HG03521 (cell line): ENCODE results near the gene EIF3D.
A peak's percentile ranks its signal among the peaks of the same experiment; 100 is the strongest.

ENCODE experiments used
- ATAC-seq: cut with Tn5 transposase; IDR thresholded peaks from one replicate; pipeline ENCODE4 v1.9.1; 2021; ENCODE audit warnings: mild to moderate bottlenecking, moderate library complexity; ENCODE audit not compliant: unreplicated experiment

EIF3D gene, protein sequence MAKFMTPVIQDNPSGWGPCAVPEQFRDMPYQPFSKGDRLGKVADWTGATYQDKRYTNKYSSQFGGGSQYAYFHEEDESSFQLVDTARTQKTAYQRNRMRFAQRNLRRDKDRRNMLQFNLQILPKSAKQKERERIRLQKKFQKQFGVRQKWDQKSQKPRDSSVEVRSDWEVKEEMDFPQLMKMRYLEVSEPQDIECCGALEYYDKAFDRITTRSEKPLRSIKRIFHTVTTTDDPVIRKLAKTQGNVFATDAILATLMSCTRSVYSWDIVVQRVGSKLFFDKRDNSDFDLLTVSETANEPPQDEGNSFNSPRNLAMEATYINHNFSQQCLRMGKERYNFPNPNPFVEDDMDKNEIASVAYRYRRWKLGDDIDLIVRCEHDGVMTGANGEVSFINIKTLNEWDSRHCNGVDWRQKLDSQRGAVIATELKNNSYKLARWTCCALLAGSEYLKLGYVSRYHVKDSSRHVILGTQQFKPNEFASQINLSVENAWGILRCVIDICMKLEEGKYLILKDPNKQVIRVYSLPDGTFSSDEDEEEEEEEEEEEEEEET

GRCh38 chr22:36528795-36529751 lies at the start of gene EIF3D:
TSS of gene EIF3D (minus strand) at chr22:36529166. CDS start at chr22:36526121, 3,045 bp downstream.
- ATAC-seq: peak; percentile 94

- ATAC-seq: no peak
Observed at GRCh38 chr22:36578619-36579018, 49.7 kb upstream of the EIF3D start.

GRCh38 chr22:36577019-36577418 lies 48.1 kb upstream of the EIF3D start:
- no peak for ATAC-seq

- ATAC-seq: no peak
Observed at GRCh38 chr22:36574728-36575127, 45.8 kb upstream of the EIF3D start.

GRCh38 chr22:36573815-36574363 lies 44.9 kb upstream of the EIF3D start:
- no peak for ATAC-seq

GRCh38 chr22:36571991-36572390 lies 43.0 kb upstream of the EIF3D start:
- ATAC-seq: no peak

DNA sequence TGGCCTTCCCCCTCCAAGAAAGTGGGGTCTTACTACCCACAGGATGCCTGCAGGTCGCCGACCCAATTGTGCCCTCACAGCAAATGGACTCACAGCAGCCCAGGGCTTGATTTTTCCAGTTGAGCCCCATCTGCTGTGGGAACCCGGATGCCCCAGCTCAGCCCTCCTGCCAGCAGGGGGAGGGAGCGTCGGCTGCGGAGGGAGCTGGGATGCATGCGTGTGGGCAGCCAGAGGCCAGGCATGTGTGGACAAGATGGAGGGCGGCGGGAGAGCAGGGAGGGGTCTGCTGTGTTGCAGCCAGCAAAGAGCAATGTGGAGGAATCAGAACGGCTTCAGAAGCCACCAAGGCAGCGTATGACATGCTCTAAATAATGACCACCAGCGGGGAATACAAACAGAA lies 41.0 kb upstream of the EIF3D start:
- no peak for ATAC-seq

GRCh38 chr22:36568846-36569245 lies 39.9 kb upstream of the EIF3D start:
- ATAC-seq: no peak

DNA sequence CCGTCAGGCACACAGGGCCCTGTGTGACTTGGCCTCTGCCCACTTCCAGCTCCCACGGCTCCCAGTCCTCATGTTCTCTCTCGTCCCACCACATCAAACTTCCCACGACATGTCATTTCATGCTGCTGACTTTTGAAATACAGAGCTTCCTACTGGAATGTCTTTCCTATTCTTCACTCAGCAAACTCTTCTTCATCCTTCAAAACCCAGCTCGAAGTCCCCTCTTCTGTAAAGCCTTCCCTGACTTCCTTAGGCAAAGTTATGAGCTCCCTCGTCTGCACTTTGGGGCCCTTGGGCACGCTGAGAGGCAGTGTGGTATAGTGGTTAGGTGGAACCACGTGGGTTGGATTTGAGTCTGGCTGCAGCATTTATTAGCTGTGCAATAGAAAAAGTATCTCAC lies 37.8 kb upstream of the EIF3D start:
- ATAC-seq: no peak

DNA sequence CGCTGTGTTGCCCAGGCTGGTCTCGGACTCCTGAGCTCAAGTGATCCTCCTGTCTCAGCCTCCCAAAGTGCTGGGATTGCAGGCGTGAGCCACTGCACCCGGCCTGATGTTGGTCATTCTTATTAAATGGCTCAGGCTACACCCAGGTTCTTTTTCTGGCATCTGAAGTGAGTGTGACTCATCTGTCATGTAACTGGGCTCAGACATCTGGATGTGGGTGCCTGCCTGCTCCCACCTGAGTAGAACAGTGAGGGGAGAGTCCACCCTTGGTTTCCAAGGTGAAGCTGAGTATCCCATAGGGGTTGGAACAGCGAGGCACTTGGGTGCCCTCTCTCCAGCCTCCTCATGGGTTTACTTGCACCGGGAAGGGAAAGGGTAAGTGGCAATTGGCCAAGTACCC lies 36.7 kb upstream of the EIF3D start:
- ATAC-seq: no peak

DNA sequence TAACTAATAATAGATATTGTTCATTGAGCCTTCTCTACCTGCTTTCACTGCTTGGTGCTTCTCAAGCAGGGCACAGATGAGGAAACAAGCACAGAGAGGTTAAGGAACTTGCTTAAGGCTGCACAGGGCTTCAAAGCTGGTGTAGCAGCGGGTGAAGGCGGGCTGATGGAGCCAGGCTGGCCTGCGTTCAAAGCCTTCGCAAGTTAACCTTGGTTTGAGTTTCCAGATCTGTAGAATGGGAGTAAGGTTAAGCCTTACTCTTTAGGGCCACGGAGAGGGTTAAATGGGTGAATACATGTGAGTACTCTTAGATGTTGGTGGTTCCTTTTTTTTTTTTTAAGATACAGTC lies 36.2 kb upstream of the EIF3D start:
- ATAC-seq: no peak

- ATAC-seq: no peak
Observed at GRCh38 chr22:36564422-36565158, 35.6 kb upstream of the EIF3D start.

- ATAC-seq: no peak
Observed at GRCh38 chr22:36563898-36564297, 34.9 kb upstream of the EIF3D start.

- ATAC-seq: no peak
Observed at GRCh38 chr22:36563444-36563843, 34.5 kb upstream of the EIF3D start.

GRCh38 chr22:36563001-36563400 lies 34.0 kb upstream of the EIF3D start:
- no peak for ATAC-seq

GRCh38 chr22:36562261-36562835 lies 33.4 kb upstream of the EIF3D start:
- no peak for ATAC-seq

DNA sequence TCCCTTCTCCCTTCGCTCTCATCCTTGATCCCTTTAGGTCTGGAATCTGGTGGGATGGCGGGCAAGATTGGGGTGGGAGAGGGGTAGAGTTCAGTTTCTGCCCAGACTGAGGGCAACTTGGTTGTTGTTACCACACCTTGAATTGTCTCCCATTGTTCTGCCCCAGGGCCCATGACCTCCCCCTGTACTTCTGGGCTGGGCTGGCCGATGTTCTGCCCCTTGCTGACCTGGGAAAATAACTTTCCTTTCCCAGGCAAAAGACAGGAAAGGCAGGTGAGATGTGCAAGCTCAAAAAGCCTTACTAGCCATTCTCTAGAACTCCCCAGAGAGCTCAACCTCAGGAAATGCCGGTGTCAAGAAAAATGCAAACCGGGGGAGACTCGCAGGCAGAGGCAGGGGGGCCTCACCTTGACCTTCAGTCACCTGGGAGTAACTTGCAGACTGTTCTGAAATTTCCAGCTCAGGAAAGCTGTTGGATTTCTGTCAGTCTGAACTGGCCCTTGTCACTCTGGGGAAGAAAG lies 32.4 kb upstream of the EIF3D start:
- ATAC-seq: no peak

DNA sequence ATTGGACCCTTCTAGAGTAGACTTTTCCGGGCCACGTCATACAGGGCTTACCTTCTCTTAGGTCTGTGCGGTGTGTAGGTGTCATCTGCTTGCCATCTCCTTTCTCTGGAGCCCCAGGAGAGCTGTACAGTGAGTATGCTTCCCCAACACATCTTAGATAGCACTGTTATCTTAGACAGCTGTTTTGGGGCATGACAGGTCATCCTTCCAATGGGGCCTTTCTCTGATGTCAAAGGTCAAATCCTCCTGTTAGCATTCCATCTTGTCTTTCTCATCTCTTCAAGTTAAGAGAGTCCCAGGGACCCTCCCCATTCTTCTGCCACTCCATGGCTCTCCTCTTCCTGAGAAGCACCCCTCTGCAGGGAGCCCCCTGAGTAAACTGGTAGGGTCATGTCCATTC lies 31.0 kb upstream of the EIF3D start:
- no peak for ATAC-seq

DNA sequence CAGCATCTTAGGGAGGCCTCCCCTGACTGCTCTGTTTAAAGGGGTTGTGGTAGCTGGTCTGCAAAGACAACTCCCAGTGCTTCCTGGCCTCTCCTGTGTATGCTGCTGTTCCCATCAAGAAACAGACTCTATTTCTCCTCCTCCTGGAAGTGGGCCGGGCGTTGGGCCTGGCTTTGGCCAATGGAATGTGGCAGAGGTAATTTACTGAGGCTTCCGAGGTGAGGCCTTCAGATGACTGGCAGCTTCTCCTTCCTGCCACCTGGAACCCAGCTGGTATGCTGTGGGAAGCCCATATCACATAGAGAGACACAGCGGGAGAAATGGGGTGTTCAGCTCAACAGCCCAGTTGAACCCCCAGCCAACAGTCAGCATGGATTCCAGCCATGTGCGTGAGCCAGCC lies 25.1 kb upstream of the EIF3D start:
- no peak for ATAC-seq

DNA sequence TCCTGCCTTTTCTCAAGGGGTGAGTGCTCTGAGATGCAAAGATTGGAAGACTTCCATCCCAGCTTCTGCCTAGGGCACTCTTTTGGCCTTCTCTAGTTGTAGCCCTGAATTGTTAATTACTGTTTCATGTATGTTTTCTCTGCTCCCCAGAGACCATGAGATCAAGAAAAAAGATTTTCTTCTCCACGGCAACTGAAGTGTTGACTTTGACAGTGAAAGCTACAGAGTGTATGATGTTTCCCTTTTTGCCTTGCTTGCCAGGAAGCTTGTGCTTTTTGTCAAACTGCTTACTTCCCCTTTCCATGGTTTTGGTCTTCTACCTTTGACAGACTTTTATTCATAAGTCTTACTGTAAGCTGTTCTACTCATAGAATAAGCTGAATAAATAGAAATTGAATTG lies 23.3 kb upstream of the EIF3D start:
- ATAC-seq: no peak
